Ovary (tissue), 9 donors: Measurements from ENCODE around the gene MAPK13. TPM values are rescaled to one million over a fixed set of nuclear protein-coding genes. Genes with fewer than 3 reads are reported as not detected.

Experiments
- DNase-seq, 5 donors: peaks; one replicate each; pipeline ENCODE4 v3.0.0-alpha.2; 2019 to 2020
- H3K27ac ChIP-seq, 2 donors: fragments of 200-600 bp; one replicate each; pipeline versions ENCODE4 v1.5.1 to v1.8.0; 2019 to 2022
- H3K27me3 ChIP-seq: fragments of 200-600 bp; one replicate; pipeline ENCODE4 v1.8.0; 2022
- H3K36me3 ChIP-seq: fragments of 200-600 bp; sonication (generic); one replicate; pipeline ENCODE4 v1.5.1; 2019
- H3K4me1 ChIP-seq: one replicate; pipeline ENCODE4 v1.8.1; 2013; ENCODE audit warnings: mild to moderate bottlenecking, moderate library complexity; ENCODE audit not compliant: insufficient read depth
- H3K4me3 ChIP-seq: fragments of 200-600 bp; sonication (generic); one replicate; pipeline ENCODE4 v1.5.1; 2017
- H3K9me3 ChIP-seq, 2 donors: fragments of 200-600 bp in 1 of 2; sonication (generic) in 1 of 2; one replicate each; pipeline versions ENCODE4 v1.5.1 to v1.8.1; 2013 to 2019; ENCODE audit warnings: mild to moderate bottlenecking in 1 of 2, moderate library complexity in 1 of 2
- EP300 ChIP-seq: sonication (generic); formaldehyde crosslinking; IDR thresholded peaks from one replicate; pipeline ENCODE4 v1.6.1; 2017; ENCODE audit warnings: antibody characterized with exemption
- POLR2A ChIP-seq: fragments of 450-650 bp; IDR thresholded peaks from one replicate; pipeline ENCODE4 v1.6.1; 2017; ENCODE audit warnings: antibody characterized with exemption, mild to moderate bottlenecking, moderate library complexity
- WGBS, 3 donors: extraction: QIAGEN DNeasy Blood & Tissue Kit in 1 of 3; methylation state at CpG; one replicate each; pipeline versions ENCODE4 v1.1.5 to v1.1.7; 2013 to 2017; 5-methylcytosine and 5-hydroxymethylcytosine counted together
- intact Hi-C, 4 donors: fragments of 100-400 bp; cut with DNase I; formaldehyde crosslinking; loops; one replicate each; pipeline versions ENCODE4 v1.11.0 to v1.15.1; 2022 to 2023
- polyA plus RNA-seq, 2 donors: library from polyadenylated mRNA; stranded (reverse); fragments of 200-250 nt in 1 of 2; fragments of 350-450 nt in 1 of 2; fragmentation: Illumina TruSeq in 1 of 2; extraction: RNeasy Lipid Tissue Mini Kit (QIAGEN cat#74804) in 1 of 2; gene quantifications; one replicate each; pipeline ENCODE4 v1.2.3, GENCODE V29; 2013 to 2014
- total RNA-seq, 7 donors: library from RNA; depleted of rRNA in 2 of 7; stranded (reverse); fragments of >200 nt in 2 of 7; fragmentation: NEBNext Ultra II Directional in 3 of 7; extraction: Animal tissue kit (Norgen Biotek cat#: 25700) in 3 of 7; gene quantifications; one replicate each; pipeline versions ENCODE4 v1.1.0 to v1.2.4, GENCODE V29; 2016 to 2023
- TF ChIP-seq, protein P1 (sequence below), 3 donors: fragments of 450-650 bp in 2 of 3; fragments of 200-600 bp in 1 of 3; IDR thresholded peaks; one replicate each; pipeline versions ENCODE4 v1.5.1 to v1.8.0; 2016 to 2022; ENCODE audit warnings: antibody characterized with exemption in 3 of 3, mild to moderate bottlenecking in 1 of 3
- donor health status: DM: no; HTN: no; CAD: no; lungs with moderate emphysema.
- donor health status: DM: no; HTN: no; CAD: no.
- donor health status: Bipolar disorder and iron deficiency.
- donor health status: DM: yes; HTN: yes; CAD: no.
- donor health status: DM: no; HTN: no; CAD: no.
- donor health status: DM: yes; HTN: yes; CAD: no.

The MAPK13 gene
- total and polyA plus RNA-seq, 9 donors, result 3.3 to 15.6 (median 6.2) TPM

GRCh38 chr6:36130667-36131510 lies 576 bp downstream of the MAPK13 start:
- peak overlapping the region; percentile 37 for H3K4me3 ChIP-seq
- no peaks in the 10 kb centered on the region for H3K36me3 ChIP-seq
- intact Hi-C loops, result loop anchor here in 1 of 4 donors (10.0 kb wide), 1 partner anchor 64 kb away; the partner anchor contains the start of gene BRPF3
- H3K9me3 ChIP-seq, result no peaks in the 10 kb centered on the region
- peak overlapping the region in 1 of 2 donors; percentile 20 for H3K27ac ChIP-seq
- H3K4me1 ChIP-seq, result peaks cover 14% of the 10 kb centered on the region
- WGBS, 3 donors, result 39 to 46% (median 41%) methylated on average over 35 to 52 of the region's 52 CpGs
- H3K27me3 ChIP-seq, result no peaks in the 10 kb centered on the region
- TF ChIP-seq POLR2A, result no peak
- TF ChIP-seq, protein P1, sequence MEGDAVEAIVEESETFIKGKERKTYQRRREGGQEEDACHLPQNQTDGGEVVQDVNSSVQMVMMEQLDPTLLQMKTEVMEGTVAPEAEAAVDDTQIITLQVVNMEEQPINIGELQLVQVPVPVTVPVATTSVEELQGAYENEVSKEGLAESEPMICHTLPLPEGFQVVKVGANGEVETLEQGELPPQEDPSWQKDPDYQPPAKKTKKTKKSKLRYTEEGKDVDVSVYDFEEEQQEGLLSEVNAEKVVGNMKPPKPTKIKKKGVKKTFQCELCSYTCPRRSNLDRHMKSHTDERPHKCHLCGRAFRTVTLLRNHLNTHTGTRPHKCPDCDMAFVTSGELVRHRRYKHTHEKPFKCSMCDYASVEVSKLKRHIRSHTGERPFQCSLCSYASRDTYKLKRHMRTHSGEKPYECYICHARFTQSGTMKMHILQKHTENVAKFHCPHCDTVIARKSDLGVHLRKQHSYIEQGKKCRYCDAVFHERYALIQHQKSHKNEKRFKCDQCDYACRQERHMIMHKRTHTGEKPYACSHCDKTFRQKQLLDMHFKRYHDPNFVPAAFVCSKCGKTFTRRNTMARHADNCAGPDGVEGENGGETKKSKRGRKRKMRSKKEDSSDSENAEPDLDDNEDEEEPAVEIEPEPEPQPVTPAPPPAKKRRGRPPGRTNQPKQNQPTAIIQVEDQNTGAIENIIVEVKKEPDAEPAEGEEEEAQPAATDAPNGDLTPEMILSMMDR (IDR thresholded peaks at IDR 0.05), result no peak
- no peak for TF ChIP-seq EP300
- DNase-seq, result peak in 4 of 5 donors; percentile 37 to 56 (median 40)

DNA sequence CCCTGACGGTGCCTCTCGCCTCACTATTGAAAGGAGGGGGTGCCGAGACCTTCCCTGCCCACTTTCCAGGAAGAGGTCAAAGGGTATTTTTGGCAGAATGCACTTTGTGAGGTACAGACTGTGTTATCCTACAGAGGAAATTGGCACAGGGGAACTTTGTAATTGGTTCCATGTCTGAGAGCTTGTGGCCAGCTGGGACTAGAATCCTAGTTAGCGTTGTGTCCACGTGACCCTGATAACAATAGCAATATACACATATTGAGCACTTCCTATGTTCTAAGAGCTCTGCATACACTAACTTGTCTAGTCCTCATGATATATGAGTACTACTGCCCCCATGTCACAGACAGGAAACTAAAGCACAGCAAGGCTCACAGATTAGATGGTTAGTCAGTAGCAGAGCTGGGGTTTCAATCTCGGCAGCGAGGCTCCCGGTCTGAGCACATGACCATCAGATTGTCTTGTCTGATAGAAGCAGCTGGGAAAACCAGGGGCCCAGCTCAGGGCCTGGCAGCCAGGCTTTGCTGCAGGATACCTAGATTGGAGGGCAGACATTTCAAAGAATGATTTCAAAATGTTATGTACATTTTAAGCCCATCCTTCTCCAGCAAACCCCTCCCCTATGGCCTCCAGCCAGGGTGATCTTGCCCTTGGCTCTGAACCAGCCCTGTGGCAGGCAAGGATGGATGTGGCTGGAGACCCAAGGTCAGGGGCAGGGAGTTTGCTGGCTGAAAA lies 1.4 kb downstream of the MAPK13 start:
- peak; percentile 40 to 80 (median 77) for DNase-seq
- Histone ChIP-seq H3K4me1 (peaks cover 14% of the 10 kb centered on the region), H3K27ac (no peak overlapping the region), H3K36me3 (no peaks in the 10 kb centered on the region), H3K4me3 (peak overlapping the region; percentile 37), H3K9me3 (no peaks in the 10 kb centered on the region), H3K27me3 (no peaks in the 10 kb centered on the region)
- WGBS, 3 donors, result 24 to 38% (median 32%) methylated on average over 8 of the region's 8 CpGs
- TF ChIP-seq EP300 (no peak), POLR2A (no peak)
- TF ChIP-seq, protein P1 (IDR thresholded peaks at IDR 0.05), result no peak
- intact Hi-C loops, result loop anchor here in 1 of 4 donors (10.0 kb wide), 1 partner anchor 63 kb away; the partner anchor contains the start of gene BRPF3

DNA sequence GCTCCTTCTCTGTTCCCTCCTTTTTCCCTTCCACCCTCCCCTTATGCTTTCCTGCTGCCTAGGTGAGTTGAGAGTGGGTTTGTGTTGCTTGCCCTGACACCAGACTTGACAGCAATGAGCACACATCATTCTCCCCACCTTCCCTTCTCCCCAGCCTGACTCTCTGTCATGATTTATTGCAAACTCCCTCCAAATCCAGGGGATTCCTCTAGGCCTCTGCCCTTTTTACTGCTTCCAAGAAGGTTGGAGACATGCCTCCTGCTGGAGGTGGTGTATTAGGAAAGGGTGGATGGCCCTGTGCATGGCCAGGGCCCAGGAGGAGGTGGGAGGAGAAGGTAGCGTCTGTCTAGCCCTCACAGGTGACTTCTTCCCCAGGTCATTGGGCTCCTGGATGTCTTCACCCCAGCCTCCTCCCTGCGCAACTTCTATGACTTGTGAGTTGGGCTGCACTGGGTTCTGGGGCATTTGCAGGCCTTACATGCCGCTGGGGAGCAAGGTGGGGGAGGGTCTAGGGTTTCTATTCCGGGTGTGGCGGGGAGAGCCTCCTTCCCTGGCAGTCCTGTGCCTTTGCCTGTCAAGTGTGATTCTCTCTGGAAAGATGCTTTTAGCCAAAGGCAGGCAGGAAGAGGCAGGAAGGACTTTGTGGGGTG lies 2.1 kb downstream of the MAPK13 start:
- Histone ChIP-seq H3K36me3 (no peaks in the 10 kb centered on the region), H3K4me1 (peaks cover 14% of the 10 kb centered on the region), H3K4me3 (no peak overlapping the region), H3K27me3 (no peaks in the 10 kb centered on the region), H3K9me3 (no peaks in the 10 kb centered on the region), H3K27ac (no peak overlapping the region)
- TF ChIP-seq EP300, result no peak
- TF ChIP-seq, protein P1 (IDR thresholded peaks at IDR 0.05), result no peak
- TF ChIP-seq POLR2A, result no peak
- intact Hi-C loops, result loop anchor here in 1 of 4 donors (10.0 kb wide), 1 partner anchor 62 kb away; the partner anchor contains the start of gene BRPF3
- WGBS, 3 donors, result 82 to 96% (median 90%) methylated on average over 5 of the region's 5 CpGs
- peak in 1 of 5 donors; percentile 14 for DNase-seq

DNA sequence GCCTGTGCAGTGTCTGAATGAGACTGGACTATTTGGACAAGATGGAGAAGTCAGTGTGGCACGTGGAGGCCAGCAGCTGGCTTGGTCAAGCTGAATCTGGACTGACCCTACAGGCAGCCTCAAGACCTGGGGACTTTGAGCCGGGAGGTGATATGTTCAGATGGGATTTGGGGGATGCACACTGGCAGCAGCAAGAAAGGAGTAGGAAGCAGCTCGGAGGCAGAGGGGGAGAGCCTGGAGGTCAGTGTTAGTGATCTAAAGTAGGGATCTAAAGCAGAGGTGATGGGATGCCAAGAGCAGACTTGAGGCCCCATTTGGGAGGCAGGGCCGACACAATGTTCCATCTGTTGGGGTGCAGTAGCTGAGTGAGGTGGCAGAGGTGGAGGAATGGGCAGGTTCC lies 2.8 kb downstream of the MAPK13 start:
- intact Hi-C loops, result loop anchor here in 1 of 4 donors (10.0 kb wide), 1 partner anchor 62 kb away; the partner anchor contains the start of gene BRPF3
- no peak for DNase-seq
- Histone ChIP-seq H3K9me3 (no peaks in the 10 kb centered on the region), H3K27ac (no peak overlapping the region), H3K27me3 (no peaks in the 10 kb centered on the region), H3K36me3 (no peaks in the 10 kb centered on the region), H3K4me3 (no peak overlapping the region), H3K4me1 (peaks cover 14% of the 10 kb centered on the region)
- no peak for TF ChIP-seq EP300
- TF ChIP-seq, protein P1 (IDR thresholded peaks at IDR 0.05), result no peak
- TF ChIP-seq POLR2A, result no peak
- WGBS, 3 donors, result 87 to 93% (median 92%) methylated on average over 4 of the region's 4 CpGs
